ENCODE results near the gene RPRD1B. TPM values are rescaled to one million over a fixed set of nuclear protein-coding genes. Genes with fewer than 3 reads are reported as not detected.
A peak's percentile ranks its signal among the peaks of the same experiment; 100 is the strongest.
"Not testable (repeated sequence)": the region's sequence is repeated elsewhere in the genome, so short reads cannot be mapped to it uniquely, and the experiment has no call there.

RPRD1B gene
- total RNA-seq, 1 donor from 2014 or later, result 24.1 TPM

- no peak for ATAC-seq
These were observed 32.2 kb upstream of the RPRD1B start for GRCh38 chr20:38001173-38001875.

DNA sequence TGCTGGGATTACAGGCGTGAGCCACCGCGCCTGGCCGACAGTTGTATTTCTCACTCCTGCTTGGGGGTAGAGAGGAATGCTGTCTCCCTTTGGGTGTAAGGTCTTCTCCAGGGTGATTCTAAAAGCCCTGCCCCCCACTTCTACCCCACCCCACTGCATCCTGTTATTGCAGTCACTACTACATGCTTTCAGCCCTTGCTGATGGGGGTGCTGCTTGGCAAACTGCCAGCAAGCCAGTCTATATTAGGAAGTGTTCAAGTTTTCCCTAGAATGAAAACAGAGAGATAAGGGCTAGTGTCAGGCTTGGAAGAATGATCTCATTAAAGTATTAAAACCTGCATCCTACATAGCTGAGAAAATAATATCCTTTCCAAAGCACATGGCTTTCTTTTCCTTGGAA is 31.6 kb upstream of the RPRD1B start:
- ATAC-seq, result no peak

GRCh38 chr20:38002422-38002821 is 31.1 kb upstream of the RPRD1B start:
- no peak for ATAC-seq

DNA sequence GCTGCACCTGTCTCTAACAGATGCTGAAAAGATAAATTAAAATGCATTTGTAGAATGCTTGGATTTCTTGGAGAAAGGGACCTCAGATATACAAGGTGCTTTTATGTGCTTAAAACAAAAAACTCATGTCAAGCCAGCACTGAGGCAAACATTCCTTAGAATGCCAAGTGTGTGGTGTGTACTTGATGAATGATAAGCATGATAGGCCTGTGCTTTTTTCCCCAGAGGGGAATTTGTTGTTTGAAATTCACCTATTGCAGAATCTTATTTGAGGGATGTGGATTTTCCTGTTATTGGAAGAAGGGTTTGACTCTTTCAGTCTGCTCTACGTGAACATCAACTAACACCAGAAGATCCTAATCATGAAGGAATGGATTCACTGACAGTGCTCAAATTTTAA is 29.1 kb upstream of the RPRD1B start:
- ATAC-seq, result no peak

DNA sequence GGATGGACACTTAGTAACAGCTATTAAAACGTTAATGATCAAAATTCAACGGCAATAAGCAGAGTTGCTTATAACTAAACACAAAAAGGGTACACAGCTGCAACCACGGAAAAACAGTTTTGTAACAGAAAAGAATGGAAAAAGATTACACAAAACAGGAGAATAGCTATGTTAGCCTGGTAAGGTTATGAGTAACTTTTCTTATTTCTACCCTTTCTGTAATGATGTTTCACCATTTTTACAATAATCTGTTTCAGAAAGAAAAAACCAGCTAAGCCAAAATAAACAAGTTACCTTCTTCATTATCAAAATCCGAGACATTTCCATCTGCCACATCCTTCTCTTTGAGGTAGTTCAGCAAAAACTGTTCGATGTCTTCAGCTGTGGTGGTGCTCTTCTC is 27.6 kb upstream of the RPRD1B start:
- no peak for ATAC-seq

GRCh38 chr20:38007526-38007925 is 26.0 kb upstream of the RPRD1B start:
- ATAC-seq, result no peak

GRCh38 chr20:38008233-38008944 is 25.2 kb upstream of the RPRD1B start:
- ATAC-seq, result peak; percentile 87

GRCh38 chr20:38009416-38009815 is 24.1 kb upstream of the RPRD1B start:
- not testable (repeated sequence) for ATAC-seq

GRCh38 chr20:38011696-38012095 is 21.9 kb upstream of the RPRD1B start:
- no peak for ATAC-seq

DNA sequence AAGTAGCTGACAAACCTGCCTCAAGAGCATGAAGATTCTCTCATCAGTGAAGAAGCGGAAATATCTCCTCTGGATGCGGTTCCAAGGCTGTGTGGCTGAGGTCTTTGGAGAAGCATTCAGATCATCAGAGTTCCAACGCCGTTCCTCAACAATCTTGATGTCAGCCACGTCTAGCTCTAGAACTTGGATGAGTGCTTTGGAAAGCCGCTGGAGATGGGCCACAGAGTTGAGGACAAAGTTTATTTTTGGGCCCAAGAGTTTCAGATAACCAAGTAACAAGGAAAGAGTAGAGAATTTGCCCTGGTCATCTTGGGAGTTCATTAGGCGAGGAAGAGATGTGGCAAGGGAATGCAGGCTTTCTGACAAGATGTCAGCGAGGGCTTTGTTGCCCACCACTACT is 21.2 kb upstream of the RPRD1B start:
- no peak for ATAC-seq

DNA sequence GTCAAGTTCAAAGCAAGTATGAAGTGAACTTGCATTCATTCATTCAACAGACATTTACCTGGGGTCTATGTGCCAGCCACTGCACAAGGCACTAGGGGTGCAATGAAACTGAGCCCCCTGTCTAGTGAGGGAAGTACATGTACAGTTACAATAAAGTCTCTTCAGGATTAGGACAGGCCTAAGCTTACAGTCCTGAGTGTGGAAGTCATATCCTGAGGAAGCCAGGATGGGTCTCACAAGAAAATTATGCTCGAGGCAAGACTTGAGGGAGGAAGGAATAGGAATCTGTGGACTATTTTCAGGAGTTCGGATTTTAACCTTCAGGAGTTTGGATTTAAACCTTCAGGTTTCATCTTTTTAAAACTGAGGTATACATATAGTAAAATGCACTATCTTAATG is 19.7 kb upstream of the RPRD1B start:
- ATAC-seq, result no peak

DNA sequence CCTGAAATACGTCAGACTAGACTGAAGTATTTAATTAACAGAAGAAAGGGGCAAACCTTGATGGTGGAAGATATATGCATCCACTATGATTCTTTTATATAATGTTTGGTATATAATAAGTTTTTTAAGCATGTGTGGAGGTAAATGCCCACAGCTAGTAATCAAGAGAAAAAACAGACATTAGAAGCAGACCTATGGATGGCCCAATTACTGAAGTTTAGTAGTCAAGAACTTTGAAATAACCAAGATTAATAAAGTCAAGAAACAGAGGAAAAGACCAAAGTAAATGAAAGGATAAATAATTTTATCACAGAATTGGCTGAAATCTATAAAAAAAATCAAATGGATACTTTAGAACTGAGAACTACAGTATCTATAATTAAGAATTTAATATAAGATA is 15.6 kb upstream of the RPRD1B start:
- ATAC-seq, result no peak

GRCh38 chr20:38018385-38018784 is 15.2 kb upstream of the RPRD1B start:
- ATAC-seq, result no peak

- no peak for ATAC-seq
These were observed 12.3 kb upstream of the RPRD1B start for GRCh38 chr20:38021087-38021772.

DNA sequence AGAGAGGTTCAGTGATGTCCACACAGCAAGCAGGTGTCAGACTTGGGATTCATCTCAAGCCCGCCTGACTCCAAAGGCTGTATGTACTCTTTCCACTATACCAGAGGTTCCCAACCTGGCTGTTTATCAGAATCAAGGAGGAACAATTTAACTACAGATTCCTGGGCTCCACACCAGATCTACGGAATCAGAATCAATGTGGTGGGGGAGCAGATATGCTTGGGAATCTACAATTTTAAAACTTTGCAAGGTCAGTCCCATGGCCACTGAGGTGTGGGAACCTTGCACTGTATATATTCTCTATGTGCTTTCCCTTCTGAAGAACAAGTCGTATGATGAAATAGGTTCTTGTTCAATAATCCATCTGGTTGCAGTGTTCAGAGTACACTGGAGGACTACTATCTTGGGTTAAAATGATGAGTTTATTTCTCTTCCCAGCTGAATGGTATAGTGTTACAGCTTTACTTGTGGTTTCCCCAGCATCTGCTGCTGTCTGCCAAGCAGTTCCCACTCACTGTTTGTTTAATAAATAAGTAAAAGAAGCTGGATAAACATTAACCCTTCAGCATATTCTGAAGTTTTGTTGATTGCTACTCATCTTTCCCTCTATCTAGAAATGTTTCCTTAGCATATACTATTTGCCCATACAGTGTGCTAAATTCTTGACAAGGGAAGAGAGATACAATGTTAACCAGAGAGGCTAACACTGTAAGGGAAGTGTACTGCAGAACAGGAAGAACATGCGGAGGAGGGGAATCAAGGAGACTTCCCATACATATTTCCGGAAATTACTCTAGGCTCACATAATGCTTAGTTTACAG is 10.2 kb upstream of the RPRD1B start:
- ATAC-seq, result no peak

GRCh38 chr20:38024496-38024895 is 9.1 kb upstream of the RPRD1B start:
- ATAC-seq, result no peak

- ATAC-seq, result no peak
These were observed 4.1 kb upstream of the RPRD1B start for GRCh38 chr20:38029453-38029852.

DNA sequence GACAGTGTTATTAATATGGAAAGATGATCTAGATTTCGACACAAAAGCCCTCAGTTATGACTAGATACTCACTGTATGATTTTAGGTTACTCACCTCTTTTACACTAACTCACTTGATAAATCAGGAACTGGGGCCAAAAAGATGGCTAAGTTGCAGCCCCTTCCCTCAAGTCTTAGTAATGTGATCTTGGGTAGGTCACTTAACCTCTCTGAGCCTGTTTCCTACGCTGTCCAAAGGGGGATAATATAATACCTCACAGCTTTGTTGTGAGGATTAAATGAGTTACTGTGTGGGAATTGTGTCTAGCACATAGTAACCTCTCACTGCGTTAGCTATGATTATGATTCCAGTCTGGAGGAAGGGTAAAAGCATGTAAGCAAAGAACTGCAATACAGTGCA is 1.6 kb upstream of the RPRD1B start:
- ATAC-seq, result no peak

GRCh38 chr20:38032585-38033329 is 789 bp upstream of the RPRD1B start:
- ATAC-seq, result peak; percentile 49

- ATAC-seq, result no peak
These were observed 633 bp downstream of the RPRD1B start for GRCh38 chr20:38034108-38034649.

DNA sequence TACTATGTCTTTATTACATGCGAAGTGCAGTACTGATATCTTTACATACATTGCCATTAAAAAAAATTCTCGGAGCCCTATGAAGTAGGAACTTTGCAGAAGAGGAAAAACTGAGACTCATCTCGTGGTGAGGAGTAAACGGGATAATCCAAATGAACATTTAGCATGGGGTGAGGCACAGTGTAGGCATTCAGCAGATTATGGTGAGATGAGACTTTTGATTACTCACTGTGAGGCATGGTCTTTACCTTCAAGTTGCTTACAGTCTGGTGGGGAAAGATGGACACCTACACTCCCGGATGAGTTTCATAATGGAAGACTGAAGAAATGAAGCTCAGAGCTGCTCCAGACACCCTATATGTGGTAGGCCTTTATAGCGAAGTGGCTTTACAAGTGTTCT is 1.4 kb downstream of the RPRD1B start:
- no peak for ATAC-seq

GRCh38 chr20:38036366-38036765 is 2.8 kb downstream of the RPRD1B start:
- ATAC-seq, result no peak
